Keratinocyte (primary cell): ENCODE results near the gene SYCP1.
"Not testable (repeated sequence)": the region's sequence is repeated elsewhere in the genome, so short reads cannot be mapped to it uniquely, and the experiment has no call there.

ENCODE experiments used
- CTCF ChIP-seq, 3 experiments: IDR thresholded peaks in 1 of 3; conservative IDR thresholded peaks in 1 of 3; optimal IDR thresholded peaks in 1 of 3; 2 replicates in 2 of 3; 3 replicates in 1 of 3; pipeline versions ENCODE3 to v1.5.1; 2011; ENCODE audit warnings: low read length in 3 of 3, mild to moderate bottlenecking in 3 of 3, moderate library complexity in 2 of 3, control low read depth in 1 of 3, inconsistent platforms in 1 of 3; ENCODE audit not compliant: insufficient read depth in 2 of 3; ENCODE audit errors: extremely low read depth in 1 of 3
- EZH2 ChIP-seq: IDR thresholded peaks from one replicate; pipeline ENCODE4 v1.6.1; 2012; ENCODE audit warnings: inconsistent platforms, mild to moderate bottlenecking, low read length, moderate library complexity

- TF ChIP-seq CTCF (optimal IDR thresholded peaks at IDR 0.05 in 1 of 3, IDR thresholded peaks at IDR 0.05 in 1 of 3, conservative IDR thresholded peaks at IDR 0.05 in 1 of 3; ENCODE audit: extremely low read depth in 1 of 3, insufficient read depth in 2 of 3, low read length in 3 of 3); EZH2: not testable (repeated sequence)
These were observed 164.9 kb downstream of the SYCP1 start for GRCh38 chr1:115019549-115019948.
